Right atrium auricular region (tissue), 2 donors: ENCODE data around the gene BCORL1. TPM values are rescaled to one million over a fixed set of nuclear protein-coding genes. Genes with fewer than 3 reads are reported as not detected.
A peak's percentile ranks its signal among the peaks of the same experiment; 100 is the strongest.

Experiments
- DNase-seq: peaks from one replicate; pipeline ENCODE4 v3.0.0-alpha.2; 2019; ENCODE audit warnings: low spot score
- H3K27ac ChIP-seq, 2 donors: fragments of 200-600 bp; sonication (generic); 1 replicate in 1 of 2; 2 replicates in 1 of 2; pipeline ENCODE4 v1.5.1; 2016 to 2019
- H3K27me3 ChIP-seq, 2 donors: fragments of 200-600 bp; sonication (generic); one replicate each; pipeline versions ENCODE4 v1.5.1 to v1.6.0; 2017 to 2019
- H3K36me3 ChIP-seq: fragments of 200-600 bp; sonication (generic); one replicate; pipeline ENCODE4 v1.5.1; 2016
- H3K4me1 ChIP-seq, 2 donors: fragments of 200-600 bp; sonication (generic); one replicate each; pipeline versions ENCODE4 v1.5.1 to v1.6.0; 2017 to 2019
- H3K4me3 ChIP-seq, 2 donors: fragments of 200-600 bp; sonication (generic); 1 replicate in 1 of 2; 2 replicates in 1 of 2; pipeline ENCODE4 v1.5.1; 2017 to 2019; ENCODE audit warnings: mild to moderate bottlenecking in 1 of 2, moderate library complexity in 1 of 2
- H3K9me3 ChIP-seq, 2 donors: fragments of 200-600 bp; sonication (generic); one replicate each; pipeline ENCODE4 v1.5.1; 2019
- total RNA-seq, 2 donors: library from RNA; depleted of rRNA; stranded (reverse); fragments of >200 nt; gene quantifications; one replicate each; pipeline ENCODE4 v1.1.0, GENCODE V29; 2016
- TF ChIP-seq, protein P1 (sequence below), 2 donors: fragments of 200-600 bp; sonication (generic); IDR thresholded peaks; one replicate each; pipeline ENCODE4 v1.5.1; 2019; ENCODE audit warnings: antibody characterized with exemption in 2 of 2

Gene BCORL1
- total RNA-seq, 2 donors from 2014 or later: 3.1 to 7.5 TPM

DNA sequence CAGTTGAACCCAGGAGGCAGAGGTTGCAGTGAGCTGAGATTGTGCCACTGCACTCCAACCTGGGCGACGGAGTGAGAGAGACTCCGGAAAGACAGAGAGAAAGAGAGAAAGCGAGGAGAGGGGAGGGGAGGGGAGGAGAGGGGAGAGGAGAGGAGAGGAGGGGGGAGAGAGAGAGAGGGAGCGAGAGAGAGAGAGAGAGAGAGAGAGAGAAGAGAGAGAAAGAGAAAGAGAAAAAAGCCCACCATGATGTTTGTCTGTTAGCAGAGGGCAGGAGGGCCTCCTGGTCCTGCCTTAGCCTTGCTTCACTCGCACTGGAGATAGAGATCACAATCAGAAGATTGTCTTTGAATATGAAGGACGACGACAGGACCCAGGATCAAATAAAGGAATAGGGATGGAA, 18.7 kb upstream of the BCORL1 start:
- TF ChIP-seq, protein P1, sequence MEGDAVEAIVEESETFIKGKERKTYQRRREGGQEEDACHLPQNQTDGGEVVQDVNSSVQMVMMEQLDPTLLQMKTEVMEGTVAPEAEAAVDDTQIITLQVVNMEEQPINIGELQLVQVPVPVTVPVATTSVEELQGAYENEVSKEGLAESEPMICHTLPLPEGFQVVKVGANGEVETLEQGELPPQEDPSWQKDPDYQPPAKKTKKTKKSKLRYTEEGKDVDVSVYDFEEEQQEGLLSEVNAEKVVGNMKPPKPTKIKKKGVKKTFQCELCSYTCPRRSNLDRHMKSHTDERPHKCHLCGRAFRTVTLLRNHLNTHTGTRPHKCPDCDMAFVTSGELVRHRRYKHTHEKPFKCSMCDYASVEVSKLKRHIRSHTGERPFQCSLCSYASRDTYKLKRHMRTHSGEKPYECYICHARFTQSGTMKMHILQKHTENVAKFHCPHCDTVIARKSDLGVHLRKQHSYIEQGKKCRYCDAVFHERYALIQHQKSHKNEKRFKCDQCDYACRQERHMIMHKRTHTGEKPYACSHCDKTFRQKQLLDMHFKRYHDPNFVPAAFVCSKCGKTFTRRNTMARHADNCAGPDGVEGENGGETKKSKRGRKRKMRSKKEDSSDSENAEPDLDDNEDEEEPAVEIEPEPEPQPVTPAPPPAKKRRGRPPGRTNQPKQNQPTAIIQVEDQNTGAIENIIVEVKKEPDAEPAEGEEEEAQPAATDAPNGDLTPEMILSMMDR (IDR thresholded peaks at IDR 0.05): no peak

DNA sequence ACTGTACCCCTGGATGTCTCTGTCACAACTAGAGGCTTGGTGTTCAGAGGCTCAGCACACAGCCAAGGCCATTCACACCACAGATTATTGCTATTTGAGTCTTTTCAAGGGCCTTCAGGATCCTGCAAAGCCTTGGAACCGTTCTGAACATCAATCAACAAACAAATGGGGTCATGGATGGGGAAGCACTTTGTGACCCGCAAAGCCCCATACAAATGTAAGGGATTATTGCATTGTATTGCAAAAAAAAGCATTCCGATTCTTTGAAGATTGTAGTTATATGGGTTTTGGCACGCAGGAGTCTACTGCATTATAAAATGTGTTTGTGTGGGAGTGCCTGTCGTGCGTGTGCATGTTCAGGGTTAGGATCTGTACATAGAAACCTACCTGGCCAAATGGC, 17.3 kb upstream of the BCORL1 start:
- Histone ChIP-seq H3K4me3 (no peak overlapping the region), H3K4me1 (no peaks in the 10 kb centered on the region), H3K27me3 (no peaks in the 10 kb centered on the region), H3K36me3 (no peaks in the 10 kb centered on the region), H3K27ac (no peak overlapping the region), H3K9me3 (no peaks in the 10 kb centered on the region)
- TF ChIP-seq, protein P1 (IDR thresholded peaks at IDR 0.05): no peak
- DNase-seq: no peak

More for the DNA sequence above, 18.7 kb upstream of the BCORL1 start:
- no peaks in the 10 kb centered on the region for H3K36me3 ChIP-seq
- H3K4me1 ChIP-seq: no peaks in the 10 kb centered on the region
- no peak overlapping the region for H3K4me3 ChIP-seq
- H3K9me3 ChIP-seq: no peaks in the 10 kb centered on the region
- DNase-seq: no peak
- H3K27me3 ChIP-seq: no peaks in the 10 kb centered on the region
- no peak overlapping the region for H3K27ac ChIP-seq

DNA sequence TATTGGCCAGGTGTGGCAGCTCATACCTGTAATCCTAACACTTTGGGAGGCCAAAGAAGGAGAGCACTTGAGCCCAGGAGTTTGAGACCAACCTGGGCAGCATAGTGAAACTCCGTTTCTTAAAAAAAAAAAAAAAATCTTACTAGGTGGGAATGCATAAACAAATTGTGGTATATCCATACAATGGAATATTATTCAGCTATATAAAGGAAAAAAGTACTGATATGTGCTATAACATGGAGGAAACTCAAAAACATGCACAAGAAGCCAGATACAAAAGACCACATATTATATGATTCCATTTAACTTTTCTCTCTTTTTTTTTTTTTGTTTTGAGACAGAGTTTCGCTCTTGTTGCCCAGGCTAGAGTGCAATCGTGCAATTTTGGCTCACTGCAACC, 13.5 kb upstream of the BCORL1 start:
- Histone ChIP-seq H3K27me3 (no peaks in the 10 kb centered on the region), H3K4me3 (no peak overlapping the region), H3K36me3 (no peaks in the 10 kb centered on the region), H3K4me1 (no peaks in the 10 kb centered on the region), H3K9me3 (no peaks in the 10 kb centered on the region), H3K27ac (no peak overlapping the region)
- TF ChIP-seq, protein P1 (IDR thresholded peaks at IDR 0.05): no peak
- DNase-seq: no peak

GRCh38 chrX:129976441-129976840, 6.0 kb upstream of the BCORL1 start:
- DNase-seq: no peak
- H3K4me3 ChIP-seq: no peak overlapping the region
- H3K36me3 ChIP-seq: no peaks in the 10 kb centered on the region
- TF ChIP-seq, protein P1 (IDR thresholded peaks at IDR 0.05): no peak
- no peaks in the 10 kb centered on the region for H3K9me3 ChIP-seq
- no peaks in the 10 kb centered on the region for H3K4me1 ChIP-seq
- H3K27me3 ChIP-seq: no peaks in the 10 kb centered on the region
- H3K27ac ChIP-seq: no peak overlapping the region

GRCh38 chrX:129979207-129979920, 3.1 kb upstream of the BCORL1 start:
- H3K4me3 ChIP-seq: peak overlapping the region in 1 of 2 donors; percentile 59

More at GRCh38 chrX:129979207-129979920, 3.1 kb upstream of the BCORL1 start:
- no peak for DNase-seq
- no peaks in the 10 kb centered on the region for H3K36me3 ChIP-seq
- peak overlapping the region in 1 of 2 donors; percentile 86 for H3K27ac ChIP-seq
- H3K27me3 ChIP-seq: no peaks in the 10 kb centered on the region
- TF ChIP-seq, protein P1 (IDR thresholded peaks at IDR 0.05): no peak
- no peaks in the 10 kb centered on the region for H3K9me3 ChIP-seq
- no peaks in the 10 kb centered on the region for H3K4me1 ChIP-seq
